ENCODE measurements around the gene TNS2.

Gene TNS2

GRCh38 chr12:53042607-53043454 lies 7.0 kb upstream of the TNS2 start:
- peak in 1 of 14 donors; percentile 46 for DNase-seq

DNA sequence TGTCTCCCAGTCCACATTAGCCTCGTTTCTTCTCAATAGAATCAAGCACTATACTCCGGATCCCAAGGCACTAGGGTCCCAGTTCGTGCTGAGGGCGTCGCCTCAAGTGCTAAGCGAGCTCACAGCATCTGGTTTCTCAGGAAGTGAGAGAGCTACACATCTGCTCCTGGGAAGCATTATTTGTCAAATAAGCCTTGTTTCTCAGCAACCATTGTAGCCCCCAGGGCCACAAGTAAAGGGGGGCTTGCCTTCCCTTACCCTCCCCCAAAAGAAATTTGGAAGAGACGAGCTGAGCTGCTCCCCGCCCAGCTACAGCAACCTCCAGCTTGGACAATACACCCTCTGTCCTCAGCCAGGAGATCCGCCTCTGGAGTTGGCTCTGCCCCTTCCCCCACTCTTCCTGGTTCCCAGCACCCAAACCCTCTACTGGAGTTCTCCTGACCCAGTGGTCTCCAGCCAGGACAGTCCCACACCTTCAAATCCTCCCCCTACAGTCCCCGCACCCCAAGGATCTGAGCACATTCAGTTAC lies 5.7 kb upstream of the TNS2 start:
- DNase-seq: peak in 9 of 14 donors; percentile 39 to 78 (median 64)

DNA sequence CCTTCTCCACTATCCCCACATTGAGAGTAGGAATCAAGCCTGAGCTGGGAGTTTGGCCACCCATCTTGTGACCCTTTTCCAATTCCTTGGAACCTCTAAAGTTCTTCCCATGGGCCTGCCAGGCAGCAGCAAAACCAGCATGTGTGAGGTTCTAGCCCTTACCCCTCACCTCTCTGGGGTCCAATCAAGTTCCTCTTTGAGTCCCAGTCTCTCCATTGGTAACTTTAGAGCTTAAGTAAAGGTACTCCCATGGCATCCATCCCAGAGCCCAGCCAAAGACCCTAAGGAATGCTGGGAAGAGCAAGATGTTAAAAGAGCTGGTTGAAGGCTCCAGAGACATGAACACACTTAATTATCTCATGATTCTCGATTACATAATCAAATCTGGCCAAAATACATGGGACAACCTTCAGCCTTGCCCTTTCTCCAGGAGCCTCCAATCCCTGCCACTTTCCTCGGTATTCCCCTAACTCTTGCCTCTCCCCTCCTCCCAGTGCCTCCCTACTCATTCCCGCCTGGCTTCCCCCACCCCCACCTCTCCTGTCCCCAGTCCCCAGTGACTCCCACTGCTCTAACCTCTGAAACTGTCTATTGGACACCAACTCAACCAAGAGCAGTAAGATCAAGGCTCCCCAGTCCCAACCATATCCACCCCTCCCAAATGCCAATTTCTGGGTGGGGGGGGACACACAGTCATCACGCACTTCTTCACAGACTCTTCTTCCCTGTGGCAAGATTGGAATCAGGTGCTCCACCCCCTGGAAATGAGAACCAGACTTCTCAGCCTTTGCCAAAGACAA lies 4.8 kb upstream of the TNS2 start:
- DNase-seq: no peak

- DNase-seq: no peak
These were observed 4.2 kb upstream of the TNS2 start for GRCh38 chr12:53045696-53046045.

DNA sequence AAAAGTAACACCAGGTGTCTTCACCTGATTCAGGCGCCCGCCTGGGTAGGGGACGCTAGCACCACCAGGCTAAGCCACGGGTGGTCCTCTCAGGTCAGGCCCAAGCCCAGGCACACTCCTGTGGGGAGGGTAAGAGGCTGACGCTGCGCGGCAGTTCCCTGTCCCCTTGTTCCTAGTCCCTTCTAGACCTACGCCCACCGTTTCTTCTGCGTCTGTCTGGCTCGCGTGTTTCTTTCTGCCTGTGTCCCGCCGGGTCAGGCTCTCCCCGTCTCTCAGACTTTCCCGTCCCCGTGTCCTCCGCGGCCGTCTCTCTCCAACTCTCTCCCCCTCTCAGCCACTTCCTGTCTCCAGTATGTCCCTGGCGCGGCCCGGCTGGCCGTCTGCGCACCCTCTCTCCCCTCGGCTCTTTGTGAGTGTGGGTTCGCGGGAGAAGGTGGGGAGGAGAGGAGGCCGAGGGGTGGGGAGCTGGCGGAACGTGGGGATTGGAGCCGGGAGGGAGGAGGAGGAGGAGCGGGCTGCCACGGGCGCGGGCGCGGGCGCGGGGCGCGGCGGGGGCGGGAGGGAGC lies 3.1 kb upstream of the TNS2 start:
- peak in 12 of 14 donors; percentile 66 to 91 (median 82) for DNase-seq

GRCh38 chr12:53047221-53048032 lies 2.4 kb upstream of the TNS2 start:
- peak in 12 of 14 donors; percentile 56 to 89 (median 80) for DNase-seq

GRCh38 chr12:53048033-53048779 lies 1.7 kb upstream of the TNS2 start:
- peak in 12 of 14 donors; percentile 64 to 88 (median 76) for DNase-seq

- DNase-seq: peak in 6 of 14 donors; percentile 47 to 73 (median 56)
These were observed 974 bp upstream of the TNS2 start for GRCh38 chr12:53048780-53049401.

- peak in 2 of 14 donors; percentile 62 to 70 for DNase-seq
These were observed 677 bp downstream of the TNS2 start for GRCh38 chr12:53050426-53051057.

GRCh38 chr12:53051058-53051880 lies 1.4 kb downstream of the TNS2 start:
- peak in 13 of 14 donors; percentile 39 to 92 (median 83) for DNase-seq

DNA sequence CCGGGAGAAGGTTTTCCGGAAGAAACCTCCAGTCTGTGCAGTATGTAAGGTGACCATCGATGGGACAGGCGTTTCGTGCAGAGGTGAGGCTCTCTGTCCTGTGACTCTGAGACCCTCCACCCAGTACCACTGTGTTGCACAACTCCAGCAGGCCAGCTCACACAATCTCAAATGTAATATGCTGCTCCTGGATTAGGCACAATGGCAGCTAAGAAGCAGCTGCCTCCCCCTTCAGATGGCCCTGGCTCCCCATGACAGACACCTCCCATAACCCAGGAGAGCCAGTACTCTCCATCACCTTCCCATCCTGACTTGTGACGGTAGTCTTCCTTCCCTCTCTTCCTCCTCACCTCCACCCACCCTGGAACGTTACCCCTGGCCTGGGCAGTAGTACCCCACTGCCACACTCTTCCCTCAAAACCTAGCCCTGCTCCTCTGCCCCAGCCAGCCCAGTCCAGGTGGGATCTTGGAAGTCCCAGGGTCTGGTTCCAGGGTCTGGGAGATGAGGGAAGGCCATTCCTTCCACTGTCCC lies 2.1 kb downstream of the TNS2 start:
- DNase-seq: no peak

DNA sequence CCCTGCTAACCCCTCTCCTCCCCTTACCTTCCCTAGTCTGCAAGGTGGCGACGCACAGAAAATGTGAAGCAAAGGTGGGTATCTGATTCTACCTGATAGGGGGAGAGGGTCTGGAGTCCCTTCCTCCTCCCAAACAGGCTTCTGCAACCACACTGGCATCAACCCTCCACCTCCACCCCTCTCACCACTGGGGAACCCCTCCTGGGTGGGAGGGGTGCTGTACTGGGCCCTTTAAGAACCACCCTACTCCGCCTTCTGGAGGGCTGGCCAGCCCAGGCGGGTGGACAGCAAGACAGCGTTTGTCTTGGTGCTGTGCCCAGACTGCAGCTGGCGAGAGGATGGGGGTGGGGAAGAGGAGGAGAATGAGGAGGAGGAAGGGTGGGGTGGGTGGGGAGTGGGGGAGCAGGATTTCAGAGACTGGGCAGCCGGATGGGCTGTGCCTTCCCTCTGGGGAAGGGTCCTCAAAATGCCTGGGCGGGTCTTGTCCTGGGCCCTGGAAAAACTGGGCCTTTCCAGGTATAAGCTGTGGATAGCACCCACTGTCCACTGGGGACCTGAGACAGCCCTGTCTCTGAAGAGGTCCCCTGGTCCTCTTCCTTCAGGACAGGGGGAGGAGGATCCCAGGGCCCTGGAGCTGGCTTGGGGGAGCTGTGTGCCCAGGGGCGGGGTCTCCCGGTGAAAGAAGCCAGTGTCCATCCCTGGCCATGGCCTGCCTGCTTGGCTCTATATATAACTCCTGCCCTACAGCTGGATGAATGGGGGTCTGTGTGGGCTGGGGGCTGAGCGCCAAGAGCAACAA lies 2.8 kb downstream of the TNS2 start:
- peak in 13 of 14 donors; percentile 41 to 92 (median 79) for DNase-seq

DNA sequence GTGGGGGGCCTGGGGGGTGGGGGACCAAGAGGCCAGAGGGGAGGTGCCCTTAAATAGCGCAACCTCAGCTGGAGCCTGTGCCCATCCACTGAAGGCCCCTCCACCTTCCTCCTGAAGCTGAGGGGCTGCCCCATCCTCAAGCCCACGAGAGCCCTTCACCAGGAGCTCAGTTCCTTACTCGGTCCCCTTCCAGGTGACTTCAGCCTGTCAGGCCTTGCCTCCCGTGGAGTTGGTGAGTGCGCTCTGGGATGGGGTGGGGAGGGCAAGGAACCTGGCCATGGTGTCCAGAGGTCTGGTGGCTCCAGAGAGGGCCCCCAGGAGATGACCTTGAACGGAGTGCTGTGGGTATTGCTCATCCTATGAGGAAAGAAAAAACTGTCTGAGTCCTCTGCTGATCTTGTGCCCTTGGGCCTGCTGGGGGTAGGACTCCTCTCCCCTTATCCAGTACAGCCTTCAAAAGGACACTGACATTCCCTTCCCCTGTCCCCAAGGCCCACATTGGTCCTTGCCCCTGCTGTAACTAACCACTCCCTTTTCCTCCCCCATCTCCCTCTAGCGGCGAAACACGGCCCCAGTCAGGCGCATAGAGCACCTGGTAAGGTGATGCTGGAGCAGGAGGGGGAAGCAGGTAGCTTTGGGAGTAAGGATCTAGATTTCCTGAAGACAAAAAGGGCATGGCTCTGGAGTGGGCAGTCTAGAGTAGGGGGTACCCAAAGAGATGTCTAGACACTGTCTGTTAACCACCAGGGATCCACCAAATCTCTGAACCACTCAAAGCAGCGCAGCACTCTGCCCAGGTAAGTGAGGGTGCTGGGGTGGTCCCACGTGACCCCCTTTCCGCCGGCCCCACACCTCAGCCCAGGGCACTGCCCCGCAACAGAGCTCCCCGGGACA lies 3.6 kb downstream of the TNS2 start:
- DNase-seq: peak in 10 of 14 donors; percentile 35 to 76 (median 62)

- DNase-seq: peak; percentile 72 to 96 (median 90)
These were observed 4.4 kb downstream of the TNS2 start for GRCh38 chr12:53054112-53054878.

DNA sequence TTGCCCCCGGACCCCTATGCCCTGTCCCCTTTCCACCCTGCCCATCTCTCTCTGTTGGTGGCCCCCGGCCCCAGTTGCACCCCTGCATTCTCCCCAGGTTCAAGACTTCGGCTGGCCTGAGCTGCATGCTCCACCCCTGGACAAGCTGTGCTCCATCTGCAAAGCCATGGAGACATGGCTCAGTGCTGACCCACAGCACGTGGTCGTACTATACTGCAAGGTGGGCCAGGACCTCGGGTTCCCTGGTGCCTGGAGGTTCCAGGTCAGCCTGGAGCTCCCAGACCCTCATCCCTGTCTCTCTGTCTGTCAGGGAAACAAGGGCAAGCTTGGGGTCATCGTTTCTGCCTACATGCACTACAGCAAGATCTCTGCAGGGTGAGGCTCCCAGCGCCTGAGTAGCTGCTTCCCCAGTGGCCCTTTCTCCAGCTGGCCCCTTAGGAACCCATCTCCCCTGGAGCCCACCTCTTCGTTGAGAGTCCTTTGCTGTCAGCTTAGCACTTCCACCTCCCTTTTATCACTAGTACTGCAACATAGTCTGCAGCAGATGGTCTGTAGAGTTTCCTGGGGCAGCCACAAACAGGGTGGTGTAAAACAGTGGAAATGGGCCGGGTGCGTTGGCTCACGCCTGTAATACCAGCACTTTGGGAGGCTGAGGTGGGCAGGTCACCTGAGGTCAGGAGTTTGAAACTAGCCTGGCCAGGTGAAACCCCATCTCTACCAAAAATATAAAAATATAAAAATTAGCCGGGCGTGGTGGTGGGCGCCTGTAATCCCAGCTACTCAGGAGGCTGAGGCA lies 5.8 kb downstream of the TNS2 start:
- no peak for DNase-seq
